Heart left ventricle (tissue), 16 donors: ENCODE measurements around the gene EXOC4. TPM values are rescaled to one million over a fixed set of nuclear protein-coding genes. Genes with fewer than 3 reads are reported as not detected.

Experiments used
- ATAC-seq, 4 donors: fragments of 200-7000 bp; cut with Tn5 transposase; one replicate each; pipeline ENCODE4 v1.9.1; 2020 to 2022; ENCODE audit warnings: moderate library complexity in 4 of 4, mild to moderate bottlenecking in 3 of 4, moderate number of reproducible peaks in 1 of 4
- DNase-seq, 5 donors: peaks; one replicate each; pipeline ENCODE4 v3.0.0-alpha.2; 2020
- H3K27ac ChIP-seq, 12 donors: fragments of 200-600 bp; sonication (generic) in 4 of 12; one replicate each; pipeline versions ENCODE4 v1.5.0 to v1.8.0; 2016 to 2022; ENCODE audit warnings: mild to moderate bottlenecking in 2 of 12
- H3K27me3 ChIP-seq, 9 donors: fragments of 200-600 bp; sonication (generic) in 2 of 9; one replicate each; pipeline versions ENCODE4 v1.5.1 to v1.8.0; 2016 to 2022; ENCODE audit warnings: mild to moderate bottlenecking in 3 of 9
- H3K36me3 ChIP-seq, 9 donors: fragments of 200-600 bp; sonication (generic) in 2 of 9; one replicate each; pipeline versions ENCODE4 v1.5.0 to v1.8.0; 2018 to 2022; ENCODE audit warnings: mild to moderate bottlenecking in 2 of 9
- H3K4me1 ChIP-seq, 12 donors: fragments of 200-600 bp; sonication (generic) in 4 of 12; one replicate each; pipeline versions ENCODE4 v1.5.0 to v1.8.0; 2016 to 2022; ENCODE audit warnings: mild to moderate bottlenecking in 3 of 12
- H3K4me3 ChIP-seq, 12 donors: fragments of 200-600 bp; sonication (generic) in 4 of 12; one replicate each; pipeline versions ENCODE4 v1.5.0 to v1.8.0; 2017 to 2022; ENCODE audit warnings: mild to moderate bottlenecking in 9 of 12, moderate library complexity in 4 of 12
- H3K9me3 ChIP-seq, 12 donors: fragments of 200-600 bp; sonication (generic) in 4 of 12; one replicate each; pipeline versions ENCODE4 v1.5.0 to v1.8.0; 2016 to 2022; ENCODE audit warnings: mild to moderate bottlenecking in 1 of 12
- POLR2A ChIP-seq, 2 donors: fragments of 450-650 bp; IDR thresholded peaks; one replicate each; pipeline ENCODE4 v1.6.1; 2017; ENCODE audit warnings: antibody characterized with exemption in 2 of 2, mild to moderate bottlenecking in 2 of 2, moderate library complexity in 2 of 2
- WGBS, 4 donors: extraction: QIAGEN DNeasy Blood & Tissue Kit in 2 of 4; methylation state at CpG; one replicate each; pipeline versions ENCODE4 v1.1.5 to v1.1.7; 2013 to 2018; 5-methylcytosine and 5-hydroxymethylcytosine counted together
- intact Hi-C, 10 donors: fragments of 100-400 bp; cut with DNase I; formaldehyde crosslinking; loops; one replicate each; pipeline versions ENCODE4 v1.11.1 to v1.14.2; 2022
- polyA plus RNA-seq, 2 donors: library from polyadenylated mRNA; stranded (reverse); fragments of 200-250 nt; gene quantifications; one replicate each; pipeline ENCODE4 v1.2.3, GENCODE V29; 2013
- total RNA-seq, 9 donors: library from RNA; depleted of rRNA in 2 of 9; stranded (reverse); fragments of >200 nt in 2 of 9; fragmentation: NEBNext Ultra II Directional in 3 of 9; extraction: Animal tissue kit (Norgen Biotek cat#: 25700) in 3 of 9; gene quantifications; one replicate each; pipeline versions ENCODE4 v1.1.0 to v1.2.4, GENCODE V29; 2016 to 2023
- TF ChIP-seq, protein P1 (sequence below), 12 donors: fragments of 200-600 bp; sonication (generic) in 4 of 12; IDR thresholded peaks; one replicate each; pipeline versions ENCODE4 v1.5.0 to v1.8.0; 2018 to 2022; ENCODE audit warnings: antibody characterized with exemption in 12 of 12, mild to moderate bottlenecking in 5 of 12
- donor health status: ischemic (EF 13 %, LVEDD 7.1; RV severe dilation, severe dysfunction).
- donor health status: healthy with polysubstance abuse.
- donor health status: DM: no; HTN: yes; CAD: no.
- donor health status: DM: no; HTN: no; CAD: no.
- donor health status: ischemic (EF 25% LVEDD 6.9; RV normal size, moderate dysfunction).
- donor health status: ischemic (EF 25% LVEDD 5.7; RV mildly dilated, moderate dysfunction).
- donor health status: healthy.
- donor health status: DM: yes; HTN: yes; CAD: no.
- donor health status: ischemic (EF 35%, LVEDD 5.7; RV mildly dilated, moderate dysfunction).
- donor health status: nonischemic (EF 11% LVEDD 7.7; RV severe dilation, severe dysfunction).
- donor health status: DM: yes; HTN: yes; CAD: no.
- donor health status: PGD.
- donor health status: ischemic (EF 29% LVEDD 5.4; RV normal size, mild dysfunction).
- donor health status: nonischemic (EF 23%, LVEDD 6.1; RV moderate dilation, normal function).

Gene EXOC4
- total and polyA plus RNA-seq, 11 donors: 8.8 to 61.2 (median 33.8) TPM

GRCh38 chr7:133975130-133975529 lies 722.3 kb downstream of the EXOC4 start:
- no peak for TF ChIP-seq POLR2A (IDR thresholded peaks at IDR 0.05)
- TF ChIP-seq, protein P1, sequence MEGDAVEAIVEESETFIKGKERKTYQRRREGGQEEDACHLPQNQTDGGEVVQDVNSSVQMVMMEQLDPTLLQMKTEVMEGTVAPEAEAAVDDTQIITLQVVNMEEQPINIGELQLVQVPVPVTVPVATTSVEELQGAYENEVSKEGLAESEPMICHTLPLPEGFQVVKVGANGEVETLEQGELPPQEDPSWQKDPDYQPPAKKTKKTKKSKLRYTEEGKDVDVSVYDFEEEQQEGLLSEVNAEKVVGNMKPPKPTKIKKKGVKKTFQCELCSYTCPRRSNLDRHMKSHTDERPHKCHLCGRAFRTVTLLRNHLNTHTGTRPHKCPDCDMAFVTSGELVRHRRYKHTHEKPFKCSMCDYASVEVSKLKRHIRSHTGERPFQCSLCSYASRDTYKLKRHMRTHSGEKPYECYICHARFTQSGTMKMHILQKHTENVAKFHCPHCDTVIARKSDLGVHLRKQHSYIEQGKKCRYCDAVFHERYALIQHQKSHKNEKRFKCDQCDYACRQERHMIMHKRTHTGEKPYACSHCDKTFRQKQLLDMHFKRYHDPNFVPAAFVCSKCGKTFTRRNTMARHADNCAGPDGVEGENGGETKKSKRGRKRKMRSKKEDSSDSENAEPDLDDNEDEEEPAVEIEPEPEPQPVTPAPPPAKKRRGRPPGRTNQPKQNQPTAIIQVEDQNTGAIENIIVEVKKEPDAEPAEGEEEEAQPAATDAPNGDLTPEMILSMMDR (IDR thresholded peaks at IDR 0.05): no peak
- Histone ChIP-seq H3K4me1 (peaks cover 0 to 6% (median 0%) of the 10 kb centered on the region in 12 donors), H3K36me3 (no peaks in the 10 kb centered on the region), H3K9me3 (no peaks in the 10 kb centered on the region), H3K27ac (no peak overlapping the region), H3K4me3 (no peak overlapping the region), H3K27me3 (no peaks in the 10 kb centered on the region)
- intact Hi-C loops: no loop called here
- no peak for ATAC-seq
- DNase-seq: no peak

DNA sequence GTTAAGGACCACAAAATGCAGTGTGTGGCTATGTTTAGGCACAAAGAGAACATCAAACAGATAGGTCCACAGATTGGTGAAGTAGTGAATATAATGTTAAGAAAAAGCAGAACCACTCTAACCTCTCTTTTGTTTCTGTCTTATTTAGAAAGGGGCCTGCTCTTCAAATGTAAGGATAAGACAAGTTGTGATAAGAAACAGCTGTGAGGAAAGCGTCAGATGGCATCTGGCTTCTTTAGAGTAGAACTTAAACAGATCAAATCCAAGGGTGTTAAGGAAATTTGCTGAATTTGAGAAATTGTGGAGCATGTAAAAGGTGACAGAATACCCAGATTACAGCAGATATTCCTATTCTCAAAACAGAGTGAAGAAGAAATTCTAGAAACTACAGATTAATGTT lies 723.3 kb downstream of the EXOC4 start:
- Histone ChIP-seq H3K9me3 (no peaks in the 10 kb centered on the region), H3K27ac (no peak overlapping the region), H3K36me3 (no peaks in the 10 kb centered on the region), H3K4me1 (peaks cover 0 to 6% (median 0%) of the 10 kb centered on the region in 12 donors), H3K4me3 (no peak overlapping the region), H3K27me3 (no peaks in the 10 kb centered on the region)
- whole genome bisulfite sequencing, 4 donors: 90 to 98% (median 95%) methylated on average over 1 of the region's 1 CpG
- DNase-seq: no peak
- ATAC-seq: no peak
- TF ChIP-seq, protein P1 (IDR thresholded peaks at IDR 0.05): no peak
- no peak for TF ChIP-seq POLR2A (IDR thresholded peaks at IDR 0.05)
- intact Hi-C loops: no loop called here

- intact Hi-C loops: no loop called here
- no peak overlapping the region for H3K4me3 ChIP-seq
- no peak for ATAC-seq
- H3K36me3 ChIP-seq: no peaks in the 10 kb centered on the region
- 64 to 80% (median 76%) methylated on average over 4 of the region's 4 CpGs for WGBS, 4 donors
- H3K9me3 ChIP-seq: no peaks in the 10 kb centered on the region
- no peak overlapping the region for H3K27ac ChIP-seq
- no peak for TF ChIP-seq POLR2A (IDR thresholded peaks at IDR 0.05)
- TF ChIP-seq, protein P1 (IDR thresholded peaks at IDR 0.05): no peak
- no peaks in the 10 kb centered on the region for H3K27me3 ChIP-seq
- no peak for DNase-seq
- H3K4me1 ChIP-seq: peaks cover 0 to 6% (median 0%) of the 10 kb centered on the region in 12 donors
These were observed 724.8 kb downstream of the EXOC4 start for GRCh38 chr7:133977409-133978274.

GRCh38 chr7:133978502-133979295 lies 725.8 kb downstream of the EXOC4 start:
- ATAC-seq: no peak
- WGBS, 4 donors: 59 to 63% (median 62%) methylated on average over 5 of the region's 5 CpGs
- intact Hi-C loops: no loop called here
- Histone ChIP-seq H3K9me3 (no peaks in the 10 kb centered on the region), H3K4me3 (no peak overlapping the region), H3K36me3 (no peaks in the 10 kb centered on the region), H3K27me3 (no peaks in the 10 kb centered on the region), H3K27ac (no peak overlapping the region), H3K4me1 (peaks cover 0 to 6% (median 0%) of the 10 kb centered on the region in 12 donors)
- TF ChIP-seq, protein P1 (IDR thresholded peaks at IDR 0.05): no peak
- no peak for TF ChIP-seq POLR2A (IDR thresholded peaks at IDR 0.05)
- no peak for DNase-seq
